Measurements from ENCODE around the gene MB21D2. TPM values are rescaled to one million over a fixed set of nuclear protein-coding genes. Genes with fewer than 3 reads are reported as not detected.

Gene MB21D2
- total RNA-seq, 1 donor from 2014 or later = 8.9 TPM

- no peak overlapping the region for H3K4me3 Mint-ChIP-seq (ENCODE audit: unreplicated experiment)
- DNase-seq (ENCODE audit: low spot score) = no peak
- no peaks in the 10 kb centered on the region for H3K9me3 Mint-ChIP-seq (ENCODE audit: low read depth)
- no peaks in the 10 kb centered on the region for H3K4me1 Mint-ChIP-seq (ENCODE audit: low read depth)
- H3K27me3 Mint-ChIP-seq (ENCODE audit: low read depth) = no peaks in the 10 kb centered on the region
- no peak overlapping the region for H3K27ac Mint-ChIP-seq (ENCODE audit: unreplicated experiment)
- no peak for TF ChIP-seq CTCF (IDR thresholded peaks at IDR 0.05)
- no peaks in the 10 kb centered on the region for H3K36me3 Mint-ChIP-seq (ENCODE audit: low read depth)
These were observed 17.8 kb upstream of the MB21D2 start for GRCh38 chr3:192935441-192935840.

GRCh38 chr3:192933779-192934460, 16.3 kb upstream of the MB21D2 start:
- Mint-ChIP-seq H3K27me3 (ENCODE audit: low read depth) (no peaks in the 10 kb centered on the region), H3K4me1 (ENCODE audit: low read depth) (no peaks in the 10 kb centered on the region), H3K27ac (ENCODE audit: unreplicated experiment) (no peak overlapping the region), H3K4me3 (ENCODE audit: unreplicated experiment) (no peak overlapping the region), H3K36me3 (ENCODE audit: low read depth) (no peaks in the 10 kb centered on the region), H3K9me3 (ENCODE audit: low read depth) (no peaks in the 10 kb centered on the region)
- no peak for DNase-seq (ENCODE audit: low spot score)
- no peak for TF ChIP-seq CTCF (IDR thresholded peaks at IDR 0.05)

DNA sequence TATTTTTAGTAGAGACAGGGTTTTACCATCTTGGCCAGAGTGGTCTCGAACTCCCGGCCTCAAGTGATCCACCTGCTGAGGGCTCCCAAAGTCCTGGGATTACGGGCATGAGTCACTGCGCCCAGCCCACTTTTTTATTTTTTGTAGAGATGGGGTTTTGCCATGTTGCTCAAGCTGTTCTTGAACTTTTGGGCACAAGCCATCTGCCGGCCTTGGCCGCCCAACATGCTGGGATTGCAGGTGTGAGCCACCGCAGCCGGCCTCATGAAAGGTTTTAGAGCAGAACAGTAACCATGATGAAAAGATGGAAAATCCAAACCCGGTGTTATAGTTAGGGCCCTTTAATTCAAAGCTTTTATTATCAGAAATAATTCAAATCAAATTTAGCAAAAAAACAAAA, 15.6 kb upstream of the MB21D2 start:
- H3K36me3 Mint-ChIP-seq (ENCODE audit: low read depth) = no peaks in the 10 kb centered on the region
- H3K27me3 Mint-ChIP-seq (ENCODE audit: low read depth) = no peaks in the 10 kb centered on the region
- no peak overlapping the region for H3K4me3 Mint-ChIP-seq (ENCODE audit: unreplicated experiment)
- H3K4me1 Mint-ChIP-seq (ENCODE audit: low read depth) = no peaks in the 10 kb centered on the region
- no peak overlapping the region for H3K27ac Mint-ChIP-seq (ENCODE audit: unreplicated experiment)
- H3K9me3 Mint-ChIP-seq (ENCODE audit: low read depth) = no peaks in the 10 kb centered on the region
- no peak for TF ChIP-seq CTCF (IDR thresholded peaks at IDR 0.05)
- DNase-seq (ENCODE audit: low spot score) = no peak

GRCh38 chr3:192931825-192932224, 14.2 kb upstream of the MB21D2 start:
- Mint-ChIP-seq H3K4me1 (ENCODE audit: low read depth) (no peaks in the 10 kb centered on the region), H3K4me3 (ENCODE audit: unreplicated experiment) (no peak overlapping the region), H3K36me3 (ENCODE audit: low read depth) (no peaks in the 10 kb centered on the region), H3K9me3 (ENCODE audit: low read depth) (no peaks in the 10 kb centered on the region), H3K27me3 (ENCODE audit: low read depth) (no peaks in the 10 kb centered on the region), H3K27ac (ENCODE audit: unreplicated experiment) (no peak overlapping the region)
- TF ChIP-seq CTCF (IDR thresholded peaks at IDR 0.05) = no peak
- DNase-seq (ENCODE audit: low spot score) = no peak

- Mint-ChIP-seq H3K4me3 (ENCODE audit: unreplicated experiment) (no peak overlapping the region), H3K36me3 (ENCODE audit: low read depth) (no peaks in the 10 kb centered on the region), H3K27me3 (ENCODE audit: low read depth) (no peaks in the 10 kb centered on the region), H3K9me3 (ENCODE audit: low read depth) (no peaks in the 10 kb centered on the region), H3K27ac (ENCODE audit: unreplicated experiment) (no peak overlapping the region), H3K4me1 (ENCODE audit: low read depth) (no peaks in the 10 kb centered on the region)
- DNase-seq (ENCODE audit: low spot score) = no peak
- TF ChIP-seq CTCF (IDR thresholded peaks at IDR 0.05) = no peak
These were observed 12.9 kb upstream of the MB21D2 start for GRCh38 chr3:192930577-192930976.

Data from chondrocyte (in vitro differentiated cells).